PFSK-1 (cell line): ENCODE measurements around the gene MICAL1.

Experiments used
- FOXP2 ChIP-seq: optimal IDR thresholded peaks from 2 replicates; pipeline ENCODE3; 2011; ENCODE audit warnings: borderline replicate concordance, control low read depth, inconsistent platforms; ENCODE audit not compliant: insufficient read depth; ENCODE audit errors: extremely low read length, extremely low read depth
- POLR2AphosphoS5 ChIP-seq: IDR thresholded peaks from 2 replicates; pipeline ENCODE4 v1.6.1; 2012; ENCODE audit warnings: low read depth, mild to moderate bottlenecking, control low read depth, low read length, moderate library complexity
- SIN3A ChIP-seq: IDR thresholded peaks from 2 replicates; pipeline ENCODE4 v1.6.1; 2012; ENCODE audit warnings: mild to moderate bottlenecking, low read length, moderate library complexity, borderline replicate concordance; ENCODE audit not compliant: insufficient read depth
- TAF1 ChIP-seq: IDR thresholded peaks from 2 replicates; pipeline ENCODE4 v1.6.1; 2012; ENCODE audit warnings: low read length, control low read depth, borderline replicate concordance; ENCODE audit not compliant: insufficient read depth
- TF ChIP-seq, protein P1 (sequence below), 2 experiments: IDR thresholded peaks; 2 replicates each; pipeline versions ENCODE4 v1.6.1 to v1.8.0; 2011 to 2012; ENCODE audit warnings: low read depth in 2 of 2, low read length in 2 of 2, control low read depth in 1 of 2, inconsistent platforms in 1 of 2, mild to moderate bottlenecking in 1 of 2, moderate library complexity in 1 of 2; ENCODE audit not compliant: insufficient read depth in 1 of 2

The MICAL1 gene

DNA sequence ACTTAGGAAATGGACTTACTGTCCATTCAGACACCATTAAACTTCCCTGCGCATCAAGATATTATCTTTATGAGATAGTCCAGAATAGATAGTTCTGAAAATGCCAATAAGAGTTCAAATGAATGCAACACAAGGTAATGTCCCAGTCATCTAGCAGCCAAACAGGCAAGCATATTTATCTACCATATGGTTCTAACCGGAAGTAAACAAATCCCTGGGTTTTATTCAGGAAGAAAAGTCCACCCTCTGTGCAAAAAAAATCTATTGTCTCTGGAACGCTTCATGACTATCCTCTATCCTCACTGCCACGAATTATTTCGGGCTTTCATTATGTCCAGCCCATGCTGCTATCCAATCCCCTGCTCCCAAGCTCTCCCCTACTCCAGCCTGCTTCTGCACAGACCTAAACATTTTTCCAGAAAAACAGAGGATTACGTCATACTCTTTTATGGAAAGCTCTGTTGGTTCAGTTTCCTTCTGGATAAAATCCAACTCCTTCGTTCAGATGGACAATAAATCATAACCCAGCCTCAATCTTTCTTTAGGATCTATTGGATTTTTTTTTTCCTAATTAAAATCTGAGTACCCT is 26.6 kb downstream of the MICAL1 start:
- TF ChIP-seq FOXP2 (no peak), SIN3A (no peak), TAF1 (no peak), POLR2AphosphoS5 (no peak)
- TF ChIP-seq, protein P1, sequence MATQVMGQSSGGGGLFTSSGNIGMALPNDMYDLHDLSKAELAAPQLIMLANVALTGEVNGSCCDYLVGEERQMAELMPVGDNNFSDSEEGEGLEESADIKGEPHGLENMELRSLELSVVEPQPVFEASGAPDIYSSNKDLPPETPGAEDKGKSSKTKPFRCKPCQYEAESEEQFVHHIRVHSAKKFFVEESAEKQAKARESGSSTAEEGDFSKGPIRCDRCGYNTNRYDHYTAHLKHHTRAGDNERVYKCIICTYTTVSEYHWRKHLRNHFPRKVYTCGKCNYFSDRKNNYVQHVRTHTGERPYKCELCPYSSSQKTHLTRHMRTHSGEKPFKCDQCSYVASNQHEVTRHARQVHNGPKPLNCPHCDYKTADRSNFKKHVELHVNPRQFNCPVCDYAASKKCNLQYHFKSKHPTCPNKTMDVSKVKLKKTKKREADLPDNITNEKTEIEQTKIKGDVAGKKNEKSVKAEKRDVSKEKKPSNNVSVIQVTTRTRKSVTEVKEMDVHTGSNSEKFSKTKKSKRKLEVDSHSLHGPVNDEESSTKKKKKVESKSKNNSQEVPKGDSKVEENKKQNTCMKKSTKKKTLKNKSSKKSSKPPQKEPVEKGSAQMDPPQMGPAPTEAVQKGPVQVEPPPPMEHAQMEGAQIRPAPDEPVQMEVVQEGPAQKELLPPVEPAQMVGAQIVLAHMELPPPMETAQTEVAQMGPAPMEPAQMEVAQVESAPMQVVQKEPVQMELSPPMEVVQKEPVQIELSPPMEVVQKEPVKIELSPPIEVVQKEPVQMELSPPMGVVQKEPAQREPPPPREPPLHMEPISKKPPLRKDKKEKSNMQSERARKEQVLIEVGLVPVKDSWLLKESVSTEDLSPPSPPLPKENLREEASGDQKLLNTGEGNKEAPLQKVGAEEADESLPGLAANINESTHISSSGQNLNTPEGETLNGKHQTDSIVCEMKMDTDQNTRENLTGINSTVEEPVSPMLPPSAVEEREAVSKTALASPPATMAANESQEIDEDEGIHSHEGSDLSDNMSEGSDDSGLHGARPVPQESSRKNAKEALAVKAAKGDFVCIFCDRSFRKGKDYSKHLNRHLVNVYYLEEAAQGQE (IDR thresholded peaks at IDR 0.05; ENCODE audit: insufficient read depth in 1 of 2, low read depth in 2 of 2, low read length in 2 of 2) = no peak

DNA sequence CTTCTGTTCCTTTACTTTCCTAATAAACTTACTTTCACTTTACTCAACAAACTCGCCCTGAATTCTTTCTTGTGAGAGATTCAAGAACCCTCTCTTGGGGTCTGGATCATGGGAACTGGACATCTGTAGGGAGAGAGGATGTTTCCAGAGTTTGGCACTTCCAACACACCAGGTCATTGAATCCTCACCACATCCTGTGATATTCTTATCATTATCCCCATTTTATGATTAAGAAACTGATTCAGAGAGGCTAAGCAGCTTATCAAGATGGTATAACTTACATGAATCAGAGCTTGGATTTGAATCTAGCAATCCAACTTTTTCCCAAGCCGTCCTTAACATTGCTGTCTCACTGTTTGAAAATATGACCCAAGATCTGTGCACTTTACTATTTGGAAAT is 30.6 kb downstream of the MICAL1 start:
- TF ChIP-seq FOXP2 (no peak), POLR2AphosphoS5 (no peak), TAF1 (no peak), SIN3A (no peak)
- TF ChIP-seq, protein P1 (IDR thresholded peaks at IDR 0.05; ENCODE audit: insufficient read depth in 1 of 2, low read depth in 2 of 2, low read length in 2 of 2) = no peak

DNA sequence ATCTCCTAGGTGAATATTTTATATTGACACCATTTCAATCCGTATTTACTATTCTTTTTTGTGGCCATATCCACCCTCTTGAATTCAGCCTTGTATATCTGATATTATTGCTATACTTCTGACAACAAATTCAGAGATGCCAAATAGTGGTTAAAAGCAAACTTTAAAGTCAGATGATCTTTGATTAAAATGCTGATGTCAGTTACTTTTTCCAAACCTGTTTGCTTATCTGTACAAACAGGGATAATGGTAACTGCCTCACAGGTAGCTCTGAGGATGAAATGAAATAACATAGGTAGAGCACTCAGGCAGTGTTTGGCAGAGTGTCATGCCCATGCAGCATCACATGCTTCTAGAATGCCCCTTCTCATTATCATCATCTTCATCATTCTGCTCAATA is 34.4 kb downstream of the MICAL1 start:
- no peak for TF ChIP-seq FOXP2
- TF ChIP-seq POLR2AphosphoS5 = no peak
- TF ChIP-seq SIN3A = no peak
- no peak for TF ChIP-seq TAF1
- TF ChIP-seq, protein P1 (IDR thresholded peaks at IDR 0.05; ENCODE audit: insufficient read depth in 1 of 2, low read depth in 2 of 2, low read length in 2 of 2) = no peak

DNA sequence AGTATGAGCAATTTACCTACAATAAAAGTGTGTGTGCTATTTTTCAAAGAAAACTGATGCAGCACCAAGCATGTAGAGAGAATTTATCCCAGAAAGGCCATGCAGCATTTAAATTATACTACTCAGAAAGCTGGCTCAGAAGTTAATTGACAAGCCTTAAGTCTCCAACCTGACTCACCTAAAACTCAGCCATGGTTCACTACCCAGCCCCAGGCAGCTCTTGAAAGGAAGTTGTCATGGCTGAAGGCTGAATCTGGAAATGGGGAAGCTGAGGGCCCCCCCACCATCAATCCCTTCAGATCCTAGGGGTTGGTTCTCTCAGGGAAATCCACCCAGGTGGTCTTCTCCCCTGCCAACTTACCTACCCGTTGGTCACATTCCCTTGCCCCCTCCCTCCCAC is 34.8 kb downstream of the MICAL1 start:
- no peak for TF ChIP-seq TAF1

DNA sequence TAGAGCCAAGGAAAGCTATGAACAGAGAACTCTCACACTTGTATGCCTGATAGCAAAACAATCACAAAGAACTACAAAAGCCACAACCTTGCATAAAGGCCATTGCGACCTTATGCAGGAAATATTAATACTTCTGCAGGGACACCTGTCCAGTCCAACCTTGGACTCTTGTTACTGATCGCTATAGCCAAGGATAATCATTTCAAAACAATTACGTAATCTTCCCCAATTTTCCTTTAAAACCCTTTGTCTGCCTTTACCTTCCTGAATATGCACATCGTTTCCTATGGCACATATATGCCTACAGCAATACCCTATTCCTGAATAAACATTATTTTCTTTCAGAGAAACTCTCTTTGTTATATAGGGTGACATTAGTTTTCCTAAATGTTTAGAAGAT is 37.9 kb downstream of the MICAL1 start:
- TF ChIP-seq, protein P1 (IDR thresholded peaks at IDR 0.05; ENCODE audit: insufficient read depth in 1 of 2, low read depth in 2 of 2, low read length in 2 of 2) = no peak
- TF ChIP-seq TAF1 = no peak
- TF ChIP-seq SIN3A = no peak
- no peak for TF ChIP-seq POLR2AphosphoS5
- TF ChIP-seq FOXP2 = no peak
